Measurements from ENCODE around the gene MYMK.

Gene MYMK

DNA sequence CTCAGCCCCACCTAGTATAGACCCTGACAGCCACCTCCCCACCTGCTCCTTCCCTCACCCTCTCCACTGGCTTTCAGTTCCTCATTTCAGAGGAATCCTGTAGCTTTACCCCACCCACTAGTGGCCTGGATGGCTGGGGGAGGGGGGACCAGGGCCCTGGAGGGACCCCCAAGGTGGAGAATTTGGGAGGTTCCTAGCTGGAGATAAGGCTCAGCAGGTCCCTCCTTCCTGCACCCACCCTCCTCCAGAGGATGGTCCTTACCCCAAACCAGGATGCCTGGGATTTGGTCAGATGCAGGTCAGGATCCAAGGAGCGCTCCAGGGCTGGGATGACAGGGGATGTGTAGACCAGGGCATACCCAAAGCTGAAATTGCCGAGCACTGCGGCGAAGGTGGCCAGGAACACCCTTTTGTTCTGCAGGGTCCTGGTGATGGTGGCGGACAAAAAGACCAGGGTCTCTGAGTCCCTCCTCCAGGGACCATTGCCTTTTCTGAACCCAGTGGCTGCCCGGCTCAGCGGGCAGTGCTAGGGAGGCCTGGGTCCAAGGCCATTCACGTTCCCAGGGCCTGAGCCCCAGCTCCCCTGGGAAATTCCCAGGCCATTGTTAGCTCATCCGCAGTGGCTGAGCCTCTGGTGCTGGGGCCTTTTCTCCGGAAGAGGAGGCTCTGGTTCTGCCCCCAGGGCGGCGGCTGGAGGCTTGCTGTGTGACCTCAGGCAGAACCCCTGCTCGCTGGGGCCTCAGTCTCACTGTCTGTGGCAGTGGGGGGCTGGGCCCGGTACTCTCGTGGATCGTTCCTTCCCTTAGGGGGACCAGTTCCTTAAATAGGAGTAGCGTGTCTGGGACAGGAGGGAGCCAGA, 46.5 kb downstream of the MYMK start:
- no peak for FAIRE-seq

DNA sequence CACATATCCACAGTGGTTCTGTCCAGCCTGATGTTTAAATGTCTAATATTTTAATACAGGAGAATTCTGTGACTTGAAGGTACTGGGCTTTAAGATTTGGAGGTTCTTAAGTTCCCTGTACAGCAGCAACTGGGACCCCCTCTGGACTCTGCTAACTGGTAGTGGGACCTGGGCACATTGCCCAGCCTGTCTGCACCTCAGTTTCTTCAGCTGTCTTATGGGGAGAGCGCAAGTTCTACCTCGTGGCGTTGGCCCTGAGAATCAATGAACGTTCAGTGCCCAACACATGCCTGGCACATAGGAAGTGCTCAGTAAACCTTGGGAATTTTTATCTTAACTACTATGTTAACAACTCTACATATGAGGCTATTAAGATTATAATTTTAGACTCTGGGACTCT, 47.3 kb downstream of the MYMK start:
- no peak for FAIRE-seq

DNA sequence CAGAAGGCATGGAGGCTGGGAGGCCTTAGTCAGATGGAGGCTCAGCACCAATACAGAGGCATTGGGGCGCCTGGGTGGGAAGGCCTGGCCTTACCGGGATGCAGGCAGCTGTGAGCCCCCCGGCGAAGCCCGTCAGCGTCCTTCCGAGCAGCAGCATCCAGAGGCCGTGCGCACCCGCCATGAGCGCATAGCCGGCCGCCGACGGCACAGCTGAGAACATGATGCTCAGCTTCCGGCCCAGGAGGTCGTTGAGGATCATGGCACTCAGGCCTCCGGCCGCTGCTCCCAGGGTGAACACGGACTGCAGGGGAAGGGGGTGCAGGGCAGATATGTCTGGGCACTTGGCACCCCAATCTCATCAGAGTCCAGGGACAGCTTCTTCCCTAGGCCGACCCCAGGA, 47.8 kb downstream of the MYMK start:
- no peak for FAIRE-seq

DNA sequence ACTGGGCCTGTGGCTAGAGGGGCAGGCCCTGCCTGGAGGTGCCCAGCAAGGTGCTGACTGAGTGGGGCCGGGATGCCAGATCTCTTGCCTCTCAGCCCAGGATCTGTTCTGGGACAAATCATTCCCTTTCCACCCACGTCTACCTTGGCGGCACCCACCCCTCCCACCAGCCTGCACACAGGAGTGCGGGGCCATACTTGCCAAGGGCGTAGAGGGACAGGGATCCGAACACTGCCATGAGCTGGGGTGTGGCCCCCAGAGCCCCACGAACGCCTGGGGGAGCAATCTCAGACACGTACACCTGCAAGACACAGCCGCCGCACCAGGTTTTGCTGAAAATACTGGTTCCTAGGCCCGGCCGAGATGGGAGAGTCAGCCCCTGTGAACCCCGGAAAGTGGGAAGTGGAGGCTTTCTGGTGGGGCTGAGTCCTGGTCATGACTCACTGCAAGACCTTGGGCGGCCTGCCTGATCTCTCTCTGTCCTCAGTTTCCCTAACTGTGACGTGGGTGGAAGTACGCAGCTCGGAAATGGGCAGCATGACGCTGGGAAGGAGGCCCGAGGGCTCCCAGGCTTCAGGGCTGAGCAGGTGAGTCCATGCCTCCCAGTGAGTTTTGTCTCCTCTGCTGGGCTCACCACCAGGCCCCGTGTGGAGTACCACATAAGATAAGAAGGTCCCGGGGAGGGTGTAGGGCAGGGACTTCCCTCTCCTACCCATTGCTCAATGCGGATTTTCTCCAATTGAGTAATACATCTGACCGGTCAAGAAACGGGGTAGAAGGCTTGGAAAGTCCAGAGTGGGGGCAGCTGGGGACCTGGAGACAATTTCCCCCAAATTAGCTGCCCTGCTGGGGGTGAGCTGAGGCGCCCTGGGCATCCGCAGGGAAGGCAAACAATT, 48.5 kb downstream of the MYMK start:
- no peak for FAIRE-seq

DNA sequence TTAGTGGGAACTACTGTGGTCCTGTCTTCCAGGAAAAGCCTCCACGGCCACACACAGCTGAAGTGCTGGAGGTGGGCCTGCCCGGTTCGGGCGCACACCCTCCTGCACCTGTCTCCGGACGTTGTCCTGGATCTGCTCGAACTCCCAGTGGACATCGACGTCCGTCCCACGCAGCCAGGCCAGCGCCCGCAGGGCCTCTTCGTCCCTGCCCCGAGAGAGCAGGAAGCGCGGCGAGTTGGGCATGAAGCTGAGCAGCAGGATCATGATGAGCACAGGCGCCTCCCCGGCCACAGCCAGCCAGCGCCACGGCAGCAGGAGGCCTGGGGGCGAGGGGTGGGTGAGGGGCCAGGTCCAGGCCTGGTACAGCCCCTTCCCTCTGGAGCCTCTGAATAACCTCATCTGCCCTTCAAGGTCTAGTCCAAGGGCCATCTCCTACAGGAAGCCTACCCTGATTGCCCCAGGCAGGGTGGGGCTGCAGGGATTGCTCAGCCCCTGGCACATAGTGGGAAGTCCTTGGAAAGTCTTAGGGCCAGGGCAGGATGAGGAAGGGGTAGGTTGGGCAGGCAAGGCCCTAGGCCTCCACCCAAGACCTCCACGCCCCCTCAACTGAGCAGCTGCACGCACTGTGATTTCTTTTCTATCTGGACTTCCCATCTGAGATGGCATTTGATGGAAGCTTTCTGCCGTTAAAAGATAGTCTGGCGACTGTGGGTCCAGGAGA, 49.3 kb downstream of the MYMK start:
- FAIRE-seq = no peak

DNA sequence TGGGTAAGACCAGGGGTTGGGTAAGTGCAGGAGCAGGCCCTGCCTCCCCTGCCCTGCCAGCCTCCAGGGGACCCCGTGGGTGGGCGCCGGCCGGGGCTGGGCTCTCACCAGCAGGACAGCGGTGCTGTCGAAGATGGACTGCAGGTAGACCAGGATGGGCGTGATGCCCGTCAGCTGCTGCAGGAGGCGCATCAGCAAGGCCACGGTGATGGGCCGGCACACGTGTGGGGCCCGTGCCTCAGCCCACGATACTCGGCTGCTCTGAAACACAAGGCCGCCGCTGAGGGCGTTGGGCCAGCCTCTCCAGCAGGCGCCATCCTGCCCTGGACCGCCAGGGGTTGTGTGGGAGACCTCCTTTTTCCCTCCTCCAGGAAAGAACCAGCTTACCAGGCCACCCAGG, 49.9 kb downstream of the MYMK start:
- no peak for FAIRE-seq

DNA sequence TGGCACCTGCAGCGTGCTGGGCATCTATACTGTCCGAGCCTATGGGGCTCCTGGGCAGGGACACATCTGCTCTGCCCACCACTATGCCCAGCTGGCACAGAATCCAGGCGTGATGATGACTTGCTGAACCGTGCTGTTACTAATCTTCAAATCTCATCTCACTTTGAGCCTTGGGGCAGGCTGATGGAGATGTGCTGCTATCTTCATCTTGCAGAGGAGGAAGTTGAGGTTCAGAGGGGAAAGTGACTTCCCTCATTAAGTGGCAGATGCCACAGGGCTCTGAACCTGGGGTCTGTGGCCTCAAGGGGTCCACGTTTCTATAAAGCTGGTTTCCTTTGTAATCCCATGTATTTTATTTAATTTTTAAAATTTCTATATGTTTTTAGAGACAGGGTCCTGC, 50.5 kb downstream of the MYMK start:
- FAIRE-seq = no peak

DNA sequence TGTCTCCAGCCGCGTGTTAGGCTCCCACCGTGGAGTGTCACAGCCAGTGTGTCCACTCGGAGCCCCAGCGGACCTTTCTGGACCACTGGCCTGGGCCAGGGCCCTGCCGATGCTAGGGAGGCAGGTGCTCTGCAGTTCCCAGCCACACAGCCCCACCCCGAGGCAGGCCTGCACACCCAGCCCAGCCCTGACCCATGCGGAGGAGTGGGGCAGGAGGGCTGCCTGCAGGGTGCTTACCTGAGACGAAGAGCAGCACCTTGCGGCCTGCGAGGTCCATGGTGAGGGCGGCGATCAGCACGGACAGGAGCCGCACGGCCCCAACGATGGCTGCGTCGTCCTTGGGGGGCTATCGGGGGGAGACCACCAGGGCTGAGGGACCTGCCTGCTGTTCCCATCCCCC, 51.0 kb downstream of the MYMK start:
- no peak for FAIRE-seq

DNA sequence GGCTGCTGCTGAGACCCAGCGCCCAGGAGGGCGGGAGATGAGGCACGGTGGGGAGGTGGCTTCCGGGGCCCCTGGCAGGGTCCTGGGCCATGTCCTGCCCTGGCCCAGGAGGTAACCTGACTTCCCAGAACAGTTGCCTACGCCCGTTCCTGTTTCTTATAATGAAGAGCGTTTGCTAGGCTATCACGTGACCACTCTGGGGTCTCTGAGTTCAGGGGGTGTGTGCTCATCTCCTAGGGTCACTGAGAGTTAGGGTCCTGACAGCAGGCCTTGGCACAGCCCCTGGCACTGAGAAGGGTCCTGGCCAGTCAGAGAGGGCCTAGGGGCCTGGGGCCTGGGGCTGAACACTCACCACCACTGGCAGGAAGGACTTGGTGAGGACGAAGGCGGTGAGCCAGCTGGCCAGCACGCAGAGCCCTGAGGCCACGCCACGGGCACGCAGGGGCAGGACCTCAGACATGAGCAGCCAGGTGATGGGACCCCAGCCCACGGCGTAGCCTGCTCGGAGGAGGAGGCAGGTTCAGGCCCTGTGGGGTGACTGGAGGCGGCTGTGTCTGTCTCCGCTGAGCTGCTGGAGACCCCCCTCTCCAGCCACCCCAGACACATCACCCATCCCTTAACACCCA, 51.9 kb downstream of the MYMK start:
- no peak for FAIRE-seq

DNA sequence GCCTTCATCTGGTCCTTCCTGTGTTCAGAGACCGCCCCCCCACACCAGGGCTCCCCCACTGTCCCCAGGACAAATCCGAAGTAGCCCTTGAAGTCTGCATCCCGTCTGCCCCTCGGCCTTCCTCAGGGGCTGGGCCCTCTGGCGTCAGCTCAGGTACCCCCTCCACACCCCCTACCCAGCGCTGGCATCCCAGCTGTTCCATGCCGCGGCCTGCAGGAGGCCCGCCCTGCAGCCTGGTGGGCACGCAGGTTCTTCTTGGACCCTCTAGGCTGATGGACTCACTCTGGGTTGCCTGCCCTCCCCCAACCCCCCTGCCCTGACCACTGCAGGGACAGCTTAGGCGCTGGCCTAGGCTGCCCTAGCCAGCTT, 52.5 kb downstream of the MYMK start:
- no peak for FAIRE-seq

DNA sequence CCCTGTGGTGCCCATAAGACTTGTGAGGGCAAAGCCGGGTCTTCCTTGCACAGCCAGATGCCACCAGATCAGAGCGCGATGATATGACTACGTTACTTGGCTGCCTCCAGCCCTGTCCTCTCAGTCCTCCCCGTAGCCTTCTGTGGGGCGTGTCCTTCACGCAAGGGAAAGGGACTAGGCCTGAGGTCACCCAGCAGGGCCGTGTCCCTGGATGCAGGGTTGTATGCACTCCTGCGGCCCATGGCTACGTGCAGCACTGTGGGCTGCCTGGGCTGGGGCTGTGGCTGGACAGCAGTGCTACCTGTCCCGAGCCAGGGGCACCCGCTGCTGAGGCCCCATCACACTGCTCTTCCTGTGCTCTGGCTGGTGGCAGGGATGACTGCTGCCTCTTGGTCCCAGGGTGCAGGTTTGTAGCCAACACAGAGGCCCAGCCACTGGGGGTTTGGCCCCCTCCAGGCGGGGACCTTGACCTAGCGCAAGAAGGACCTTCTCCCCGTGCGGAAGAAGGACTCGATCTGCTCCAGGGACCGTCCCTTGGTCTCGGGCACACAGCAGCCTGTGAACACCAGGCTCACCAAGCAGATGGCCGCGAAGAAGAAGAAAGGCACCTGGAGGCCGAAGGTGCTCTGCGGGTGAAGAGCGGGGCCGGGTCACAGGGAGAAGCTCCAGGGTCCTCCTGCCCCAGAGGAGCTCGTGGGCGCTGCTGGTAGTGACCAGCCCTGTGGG, 53.0 kb downstream of the MYMK start:
- FAIRE-seq = no peak

DNA sequence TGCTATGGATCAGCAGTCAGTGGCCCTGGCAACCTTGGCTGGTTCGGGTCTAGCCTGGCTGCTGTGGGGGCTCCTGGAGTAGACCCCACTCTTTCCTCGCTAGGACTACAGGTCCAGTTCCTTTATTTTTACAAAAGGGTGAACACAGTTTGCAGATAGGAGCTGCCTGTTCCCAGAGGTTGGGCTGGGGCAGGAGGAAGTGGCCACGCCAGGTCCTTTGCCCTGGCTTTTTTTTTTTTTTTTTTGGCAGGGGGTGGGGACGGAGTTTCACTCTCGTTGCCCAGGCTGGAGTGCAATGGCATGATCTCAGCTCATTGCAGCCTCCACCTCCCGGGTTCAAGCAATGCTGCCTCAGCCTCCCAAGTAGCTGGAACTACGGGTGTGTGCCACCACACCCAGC, 53.8 kb downstream of the MYMK start:
- FAIRE-seq = no peak

DNA sequence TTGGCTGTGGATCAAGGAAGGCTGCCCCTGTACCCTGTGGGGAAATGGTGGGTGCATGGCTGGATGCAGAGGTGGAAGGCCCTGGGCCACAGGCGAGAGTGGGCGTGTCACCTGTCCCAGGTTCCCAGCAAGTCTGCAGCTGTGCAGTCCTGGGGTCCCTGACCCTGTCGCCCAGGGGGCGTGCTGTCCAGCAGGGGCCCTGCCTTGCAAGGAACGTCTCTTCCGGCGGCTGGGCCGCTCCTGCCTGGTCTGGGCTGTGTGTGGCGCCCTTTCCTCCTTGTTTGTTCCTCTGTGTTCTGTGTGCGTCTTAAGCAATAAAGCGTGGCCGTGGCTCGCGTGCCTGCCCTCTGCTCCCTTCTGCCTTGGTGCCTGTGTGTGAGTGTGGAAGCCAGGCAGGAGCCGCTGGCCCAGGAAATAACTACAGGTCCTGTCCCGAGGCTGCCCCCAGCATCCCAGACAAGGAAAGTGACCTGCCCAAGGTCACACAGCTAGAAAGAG, 54.3 kb downstream of the MYMK start:
- no peak for FAIRE-seq

DNA sequence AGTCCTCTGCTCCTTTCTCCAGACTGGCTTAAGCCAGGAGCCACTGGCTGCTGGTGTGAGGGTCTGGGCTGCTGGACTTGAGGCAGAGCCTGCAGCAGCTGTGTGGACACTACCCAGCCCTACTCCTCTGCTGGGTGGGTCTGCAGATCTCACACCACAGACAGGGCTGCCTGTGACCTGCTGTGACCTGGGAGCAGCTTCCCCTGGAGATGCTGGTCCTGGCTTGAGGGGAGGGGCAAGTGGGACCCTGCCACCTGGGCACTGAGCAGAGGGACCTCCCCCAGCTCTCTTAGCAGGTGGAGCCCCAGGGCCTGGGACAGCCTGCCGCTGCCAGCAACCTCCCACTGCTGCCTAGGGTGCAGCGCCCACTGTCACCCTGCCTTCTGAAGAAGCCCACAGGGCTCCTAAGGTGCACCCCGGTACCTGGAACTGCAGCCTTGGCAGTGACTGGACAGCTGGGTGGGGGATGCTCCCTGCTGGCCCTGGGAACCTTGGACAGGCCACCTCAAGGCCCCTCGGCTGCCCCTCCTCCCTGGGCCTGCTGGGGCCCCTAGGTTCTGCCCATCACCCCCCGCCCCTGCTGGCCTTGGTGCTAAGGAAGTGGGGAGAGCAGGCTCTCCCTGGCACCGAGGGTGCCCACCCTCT, 55.9 kb downstream of the MYMK start:
- FAIRE-seq = no peak

DNA sequence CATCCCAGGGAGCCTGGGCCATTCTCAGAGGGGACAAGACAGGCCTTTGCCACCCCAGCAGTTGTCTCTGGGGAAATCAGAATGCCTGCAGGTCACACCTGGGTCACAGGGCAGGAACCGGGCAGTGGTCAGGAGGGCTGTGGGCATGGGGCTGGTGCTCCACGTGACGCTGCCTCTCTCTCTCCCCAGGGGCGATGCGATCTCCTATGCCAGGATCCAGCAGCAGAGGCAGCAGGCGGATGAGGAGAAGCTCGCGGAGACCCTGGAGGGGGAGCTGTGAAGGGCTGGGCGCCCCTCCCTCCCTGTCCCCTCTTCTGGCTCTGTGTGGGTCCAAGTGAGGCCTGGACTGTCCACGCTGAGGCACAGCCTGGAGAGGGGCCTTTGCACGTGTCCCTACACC, 56.4 kb downstream of the MYMK start:
- no peak for FAIRE-seq

DNA sequence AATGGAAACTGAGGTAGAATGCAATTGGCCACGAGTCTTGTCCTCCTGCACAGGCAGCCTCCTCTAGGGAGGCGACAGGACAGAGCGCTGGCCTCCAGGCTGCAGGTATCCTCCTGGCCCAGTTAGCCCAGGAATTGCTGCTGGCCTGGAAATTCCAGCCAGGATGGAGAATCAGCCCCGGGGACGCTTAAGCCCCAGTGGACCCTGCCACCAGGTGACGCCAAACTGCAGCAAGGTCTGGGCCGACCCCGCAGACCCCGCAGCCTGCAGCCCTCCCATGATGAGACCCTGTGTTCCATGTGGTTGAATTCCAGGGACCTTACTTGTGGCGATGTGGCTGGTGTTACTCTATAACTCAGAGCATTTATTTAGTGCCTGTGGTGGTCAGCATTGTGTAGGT, 57.7 kb downstream of the MYMK start:
- no peak for FAIRE-seq

DNA sequence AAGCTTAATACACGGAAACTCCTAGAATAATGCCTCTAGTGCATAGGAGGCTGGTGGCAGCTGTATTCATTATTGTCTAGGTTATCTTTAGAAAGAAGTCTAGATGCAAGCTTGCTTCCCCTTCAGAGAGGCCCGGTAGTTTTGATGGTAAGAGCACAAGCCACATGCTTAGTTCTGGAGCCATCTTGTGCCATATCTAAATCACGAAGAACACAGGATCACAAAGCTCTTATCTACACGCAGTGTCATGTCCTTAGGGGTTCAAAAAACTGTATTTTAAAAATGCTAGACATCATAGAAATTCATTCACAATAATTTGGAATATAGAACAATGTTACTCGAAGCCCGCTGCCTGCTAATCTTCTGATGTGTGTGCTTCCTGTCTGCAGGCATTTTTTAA, 58.8 kb downstream of the MYMK start:
- no peak for FAIRE-seq

DNA sequence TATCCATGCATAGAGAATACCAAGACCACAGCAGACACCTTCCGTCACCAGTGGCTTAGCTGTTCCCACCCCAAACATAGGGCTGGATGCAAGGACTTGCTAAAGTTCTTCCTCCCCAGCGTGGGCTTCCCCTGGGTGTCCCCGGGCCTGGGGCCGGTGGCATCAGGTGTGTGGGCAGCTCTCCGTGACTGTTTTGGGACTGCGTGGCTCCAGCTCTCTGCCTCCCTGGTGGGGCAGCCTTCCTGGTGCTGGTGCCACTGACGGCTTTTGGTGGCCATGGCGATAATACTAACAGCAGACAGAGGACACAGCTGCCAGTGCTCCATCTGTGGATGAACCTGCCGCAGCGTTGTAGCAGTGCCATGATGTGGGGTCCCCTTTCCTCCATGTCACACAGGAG, 60.1 kb downstream of the MYMK start:
- no peak for FAIRE-seq
